Retina (tissue), 1 donor: ENCODE results near the gene HK3.
A peak's percentile ranks its signal among the peaks of the same experiment; 100 is the strongest.
"Not testable (repeated sequence)": the region's sequence is repeated elsewhere in the genome, so short reads cannot be mapped to it uniquely, and the experiment has no call there.

Experiments used
- DNase-seq: peaks from one replicate; pipeline ENCODE4 v3.0.0-alpha.2; 2016

Gene HK3

GRCh38 chr5:176881816-176882566 lies 17.2 kb downstream of the HK3 start:
- no peak for DNase-seq

DNA sequence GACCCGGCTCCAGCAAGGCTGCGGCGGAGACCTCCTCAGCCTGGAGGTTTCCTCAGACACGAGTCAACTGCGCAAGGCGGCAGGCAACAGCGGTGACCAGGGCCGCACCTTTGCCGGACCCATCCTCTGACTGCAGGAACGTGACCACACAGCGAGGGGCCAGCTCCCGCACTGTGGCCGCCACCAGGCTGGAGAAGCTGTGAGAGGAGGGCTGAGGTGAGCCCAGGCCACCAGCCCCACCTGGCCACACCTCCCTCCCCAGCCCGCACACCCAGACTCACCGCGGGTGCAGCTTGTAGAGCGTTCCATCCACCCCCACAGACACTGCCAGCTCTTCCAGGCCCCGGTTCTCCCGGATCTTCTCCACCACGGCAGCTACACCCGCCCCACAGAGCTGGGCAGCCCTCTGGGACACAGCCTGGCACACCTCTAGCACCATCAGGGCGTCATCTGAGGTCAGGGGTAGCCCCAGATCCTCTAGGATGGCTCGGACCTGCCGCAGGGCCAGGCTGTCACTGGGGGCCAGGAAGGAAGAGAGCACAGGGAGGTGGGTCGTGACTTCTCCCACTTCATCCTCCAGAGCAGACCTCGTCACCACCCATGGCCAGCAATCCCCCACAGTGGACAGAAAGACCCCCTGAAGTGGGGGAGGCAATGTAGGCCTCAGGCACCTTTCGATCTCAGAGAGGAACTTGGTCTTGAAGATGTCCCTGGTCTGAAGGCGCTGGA lies 18.0 kb downstream of the HK3 start:
- no peak for DNase-seq

DNA sequence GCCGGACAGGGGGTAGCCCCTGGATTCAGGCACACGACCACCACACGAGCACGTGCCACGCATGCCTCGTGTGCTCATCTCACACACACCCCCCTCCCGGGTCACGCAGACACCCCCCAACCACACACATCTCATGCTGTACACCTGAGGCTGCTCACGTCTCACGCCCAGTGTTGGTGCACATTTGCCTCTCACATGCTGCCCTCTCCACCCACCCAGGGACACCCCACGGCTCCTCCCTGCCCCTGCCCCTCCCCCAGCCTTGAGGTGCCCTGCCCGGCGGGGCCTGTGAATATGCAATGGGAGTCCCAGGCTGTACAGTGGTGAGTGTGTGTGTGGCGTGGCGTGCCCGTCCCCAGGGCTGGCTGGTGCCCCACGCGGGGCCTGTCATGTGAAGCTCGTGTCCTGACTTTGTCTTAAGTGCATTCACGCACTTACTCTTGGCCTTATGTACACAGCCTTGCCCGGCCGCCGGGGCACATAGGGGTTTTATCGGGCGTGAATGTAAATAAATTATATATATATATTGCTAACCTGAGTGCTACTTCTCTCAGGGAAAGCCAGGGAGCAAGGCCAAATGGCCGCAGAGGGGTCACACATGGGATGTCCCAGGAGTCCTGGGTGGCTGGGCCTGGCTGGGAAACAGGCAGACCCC lies 18.7 kb downstream of the HK3 start:
- no peak for DNase-seq

- no peak for DNase-seq
Measured at GRCh38 chr5:176879663-176880361, 19.3 kb downstream of the HK3 start.

- DNase-seq, result no peak
Measured at GRCh38 chr5:176878906-176879662, 20.1 kb downstream of the HK3 start.

DNA sequence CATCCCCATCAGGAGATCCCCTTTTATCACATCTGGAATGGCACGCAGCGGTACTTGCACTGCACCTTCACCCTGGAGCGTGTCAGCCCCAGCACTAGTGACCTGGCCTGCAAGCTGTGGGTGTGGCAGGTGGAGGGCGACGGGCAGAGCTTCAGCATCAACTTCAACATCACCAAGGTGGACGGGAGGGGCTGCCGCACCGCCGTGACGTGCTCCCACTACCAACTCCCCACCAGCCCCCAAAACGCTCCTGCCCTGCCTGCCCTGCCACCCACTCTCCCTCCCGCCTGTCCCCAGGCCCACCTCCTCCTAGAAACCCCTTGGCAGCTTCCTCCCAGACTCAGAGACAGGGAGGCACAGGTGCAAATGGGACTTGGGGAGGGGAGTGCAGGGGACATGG lies 20.7 kb downstream of the HK3 start:
- no peak for DNase-seq

GRCh38 chr5:176877793-176878331 lies 21.3 kb downstream of the HK3 start:
- DNase-seq, result peak; percentile 43

DNA sequence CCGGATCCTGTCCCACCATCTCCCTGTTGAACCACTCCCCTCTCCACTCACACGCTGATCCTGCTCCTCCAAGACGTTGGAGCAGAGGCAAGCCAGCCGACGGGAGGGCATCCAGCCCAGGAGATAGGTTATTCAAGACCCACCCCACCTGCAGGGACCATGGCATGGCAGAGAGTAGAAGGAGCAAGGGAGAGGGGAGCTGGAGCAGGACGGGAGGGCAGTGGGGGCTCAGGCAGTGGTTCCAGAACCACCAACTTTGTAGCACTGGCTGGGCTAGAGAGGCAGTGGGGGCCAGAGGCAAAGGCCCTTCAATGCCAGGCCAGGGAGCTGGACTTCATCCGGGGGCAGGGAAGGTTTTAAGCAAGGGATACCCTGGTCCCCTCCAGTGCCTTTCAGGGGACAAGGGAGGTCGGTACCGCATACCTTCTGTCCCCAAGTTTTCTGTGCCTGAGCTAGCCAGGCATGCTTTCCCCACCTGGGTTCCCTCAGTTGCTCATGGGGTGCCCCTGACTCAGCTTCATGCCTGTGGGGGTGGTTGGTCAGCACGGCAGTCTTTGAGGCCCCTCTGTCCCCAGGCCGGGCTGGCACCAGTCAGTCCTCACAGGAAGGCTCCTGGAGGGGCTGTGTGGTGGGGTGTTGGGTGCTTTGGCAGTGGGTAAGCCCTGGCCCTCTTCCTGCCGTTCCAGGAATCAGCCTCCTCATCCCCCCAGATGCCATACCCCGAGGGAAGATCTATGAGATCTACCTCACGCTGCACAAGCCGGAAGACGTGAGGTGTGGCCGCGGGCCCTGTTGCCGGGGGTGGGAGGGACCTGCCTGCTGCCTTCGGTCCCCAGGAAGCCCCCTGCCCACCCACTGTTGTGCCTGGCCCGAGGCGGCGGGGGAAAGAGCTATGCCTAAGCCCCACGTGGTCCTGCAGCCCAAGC lies 22.4 kb downstream of the HK3 start:
- DNase-seq, result no peak

DNA sequence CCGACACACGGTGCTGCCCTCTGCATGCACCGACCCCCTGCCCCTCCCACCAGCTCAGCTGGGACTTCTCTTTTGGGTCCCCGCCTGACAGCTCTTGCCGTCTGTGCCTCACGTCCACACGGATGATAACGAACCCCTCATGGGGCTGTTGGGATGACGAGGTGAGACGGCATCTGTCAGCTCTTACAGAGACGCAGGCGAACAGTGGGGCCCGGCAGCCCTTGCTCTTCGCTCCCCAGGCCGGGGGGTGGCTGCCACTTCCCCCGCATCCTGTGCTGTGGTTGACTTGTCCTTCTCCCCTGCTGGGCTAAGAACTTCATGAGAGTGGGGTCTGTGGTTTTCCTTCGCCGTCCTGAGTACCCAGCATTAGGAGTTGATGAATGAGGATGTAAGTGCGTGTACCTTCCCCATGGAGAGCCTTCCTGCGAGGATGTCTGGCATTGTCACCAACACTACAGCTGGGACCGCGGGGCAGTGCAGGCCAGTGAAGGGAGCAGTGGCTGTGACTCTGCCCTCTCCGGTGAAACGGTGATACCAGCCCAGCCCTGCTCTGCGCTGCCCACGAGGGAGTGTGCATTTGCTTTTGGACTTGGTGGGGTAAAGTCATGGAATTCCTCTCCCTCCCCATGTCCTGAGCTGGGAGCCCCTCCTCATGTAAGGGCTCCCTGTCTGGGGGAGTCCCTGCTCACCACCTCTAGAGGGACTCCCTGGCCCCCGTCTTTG lies 23.2 kb downstream of the HK3 start:
- peak; percentile 58 for DNase-seq

GRCh38 chr5:176875014-176875550 lies 24.1 kb downstream of the HK3 start:
- DNase-seq, result no peak

GRCh38 chr5:176874198-176874780 lies 24.9 kb downstream of the HK3 start:
- no peak for DNase-seq

GRCh38 chr5:176873541-176874172 lies 25.5 kb downstream of the HK3 start:
- DNase-seq, result peak; percentile 51

- not testable (repeated sequence) for DNase-seq
Measured at GRCh38 chr5:176873011-176873410, 26.1 kb downstream of the HK3 start.

- DNase-seq, result not testable (repeated sequence)
Measured at GRCh38 chr5:176872586-176872985, 26.6 kb downstream of the HK3 start.

DNA sequence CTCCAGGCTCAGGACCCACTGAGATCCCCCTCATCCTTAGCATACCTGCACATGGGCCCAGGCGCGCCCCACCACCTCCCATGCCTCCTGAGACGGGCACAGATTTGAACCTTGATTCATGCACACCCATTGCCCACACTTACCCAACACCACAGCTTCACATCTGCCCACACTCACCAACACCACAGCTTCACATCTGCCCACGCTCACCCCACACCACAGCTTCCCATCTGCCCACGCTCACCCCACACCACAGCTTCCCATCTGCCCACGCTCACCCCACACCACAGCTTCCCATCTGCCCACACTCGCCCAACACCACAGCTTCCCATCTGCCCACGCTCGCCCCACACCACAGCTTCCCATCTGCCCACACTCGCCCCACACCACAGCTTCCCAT lies 28.5 kb downstream of the HK3 start:
- not testable (repeated sequence) for DNase-seq

GRCh38 chr5:176870110-176870591 lies 29.0 kb downstream of the HK3 start:
- DNase-seq, result peak; percentile 59

- no peak for DNase-seq
Measured at GRCh38 chr5:176869501-176870109, 29.5 kb downstream of the HK3 start.

DNA sequence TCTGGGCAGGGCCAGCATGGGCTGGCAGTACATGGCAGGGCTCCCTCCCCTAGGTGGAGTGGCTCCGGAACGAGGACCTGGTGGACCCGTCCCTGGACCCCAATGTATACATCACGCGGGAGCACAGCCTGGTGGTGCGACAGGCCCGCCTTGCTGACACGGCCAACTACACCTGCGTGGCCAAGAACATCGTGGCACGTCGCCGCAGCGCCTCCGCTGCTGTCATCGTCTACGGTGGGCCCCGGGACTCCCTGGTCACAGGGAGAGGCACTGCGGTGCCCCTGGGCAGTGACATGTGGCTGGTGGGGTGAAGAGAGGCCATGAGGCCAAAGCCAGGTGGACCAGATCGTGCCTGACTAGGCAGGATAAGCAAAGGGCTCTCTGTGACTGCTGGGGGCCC lies 30.4 kb downstream of the HK3 start:
- no peak for DNase-seq
